ENCODE results near the gene NTN1. TPM values are rescaled to one million over a fixed set of nuclear protein-coding genes. Genes with fewer than 3 reads are reported as not detected.

The NTN1 gene
- total RNA-seq, 1 donor from 2014 or later: 2.5 TPM

DNA sequence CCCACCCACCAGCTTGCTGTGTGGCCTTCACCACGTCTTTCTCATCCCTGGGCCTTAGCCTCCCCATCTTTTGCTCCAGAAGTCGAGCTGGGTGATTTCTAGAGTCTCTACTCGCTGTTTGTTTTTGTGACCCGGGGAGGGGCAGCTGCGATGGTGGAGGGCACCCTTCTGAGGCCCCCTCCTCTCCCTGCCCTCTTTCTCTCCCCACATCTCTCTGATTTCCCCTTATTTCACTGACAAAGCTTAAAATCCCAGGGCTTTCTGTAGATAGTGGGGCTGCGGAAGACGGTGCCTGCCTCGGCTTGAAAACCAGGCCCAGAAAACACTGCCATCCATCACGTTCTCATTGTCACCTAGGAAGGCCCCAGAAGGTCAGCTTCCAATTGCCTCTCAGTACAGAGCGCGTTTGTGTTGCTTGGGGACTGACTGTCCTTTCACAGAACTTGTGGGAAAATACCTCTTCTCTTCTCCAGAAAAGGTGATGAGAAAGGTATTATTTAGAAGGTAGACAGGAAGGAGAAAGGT is 95.1 kb downstream of the NTN1 start:
- Mint-ChIP-seq H3K36me3 (no peaks in the 10 kb centered on the region), H3K4me1 (peaks cover 13% of the 10 kb centered on the region), H3K4me3 (peak overlapping the region; percentile 21), H3K27ac (no peak overlapping the region), H3K27me3 (ENCODE audit: low read depth) (peaks cover 21% of the 10 kb centered on the region), H3K9me3 (peaks cover 4% of the 10 kb centered on the region)
- TF ChIP-seq, protein P1, sequence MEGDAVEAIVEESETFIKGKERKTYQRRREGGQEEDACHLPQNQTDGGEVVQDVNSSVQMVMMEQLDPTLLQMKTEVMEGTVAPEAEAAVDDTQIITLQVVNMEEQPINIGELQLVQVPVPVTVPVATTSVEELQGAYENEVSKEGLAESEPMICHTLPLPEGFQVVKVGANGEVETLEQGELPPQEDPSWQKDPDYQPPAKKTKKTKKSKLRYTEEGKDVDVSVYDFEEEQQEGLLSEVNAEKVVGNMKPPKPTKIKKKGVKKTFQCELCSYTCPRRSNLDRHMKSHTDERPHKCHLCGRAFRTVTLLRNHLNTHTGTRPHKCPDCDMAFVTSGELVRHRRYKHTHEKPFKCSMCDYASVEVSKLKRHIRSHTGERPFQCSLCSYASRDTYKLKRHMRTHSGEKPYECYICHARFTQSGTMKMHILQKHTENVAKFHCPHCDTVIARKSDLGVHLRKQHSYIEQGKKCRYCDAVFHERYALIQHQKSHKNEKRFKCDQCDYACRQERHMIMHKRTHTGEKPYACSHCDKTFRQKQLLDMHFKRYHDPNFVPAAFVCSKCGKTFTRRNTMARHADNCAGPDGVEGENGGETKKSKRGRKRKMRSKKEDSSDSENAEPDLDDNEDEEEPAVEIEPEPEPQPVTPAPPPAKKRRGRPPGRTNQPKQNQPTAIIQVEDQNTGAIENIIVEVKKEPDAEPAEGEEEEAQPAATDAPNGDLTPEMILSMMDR (IDR thresholded peaks at IDR 0.05; ENCODE audit: unreplicated experiment): no peak
- DNase-seq (ENCODE audit: low spot score in 2 of 2, unreplicated experiment in 2 of 2): no peak

GRCh38 chr17:9116861-9117568 is 95.7 kb downstream of the NTN1 start:
- TF ChIP-seq, protein P1 (IDR thresholded peaks at IDR 0.05; ENCODE audit: unreplicated experiment): no peak
- peaks cover 4% of the 10 kb centered on the region for H3K9me3 Mint-ChIP-seq
- no peak for DNase-seq (ENCODE audit: low spot score in 2 of 2, unreplicated experiment in 2 of 2)
- H3K4me1 Mint-ChIP-seq: peaks cover 13% of the 10 kb centered on the region
- peaks cover 26% of the 10 kb centered on the region for H3K27me3 Mint-ChIP-seq (ENCODE audit: low read depth)
- no peaks in the 10 kb centered on the region for H3K36me3 Mint-ChIP-seq
- H3K27ac Mint-ChIP-seq: no peak overlapping the region
- no peak overlapping the region for H3K4me3 Mint-ChIP-seq

- peaks cover 4% of the 10 kb centered on the region for H3K9me3 Mint-ChIP-seq
- H3K36me3 Mint-ChIP-seq: no peaks in the 10 kb centered on the region
- no peak overlapping the region for H3K27ac Mint-ChIP-seq
- no peak for DNase-seq (ENCODE audit: low spot score in 2 of 2, unreplicated experiment in 2 of 2)
- peaks cover 30% of the 10 kb centered on the region for H3K27me3 Mint-ChIP-seq (ENCODE audit: low read depth)
- H3K4me1 Mint-ChIP-seq: peaks cover 11% of the 10 kb centered on the region
- TF ChIP-seq, protein P1 (IDR thresholded peaks at IDR 0.05; ENCODE audit: unreplicated experiment): no peak
- no peak overlapping the region for H3K4me3 Mint-ChIP-seq
Observed at GRCh38 chr17:9120471-9120870, 99.2 kb downstream of the NTN1 start.

DNA sequence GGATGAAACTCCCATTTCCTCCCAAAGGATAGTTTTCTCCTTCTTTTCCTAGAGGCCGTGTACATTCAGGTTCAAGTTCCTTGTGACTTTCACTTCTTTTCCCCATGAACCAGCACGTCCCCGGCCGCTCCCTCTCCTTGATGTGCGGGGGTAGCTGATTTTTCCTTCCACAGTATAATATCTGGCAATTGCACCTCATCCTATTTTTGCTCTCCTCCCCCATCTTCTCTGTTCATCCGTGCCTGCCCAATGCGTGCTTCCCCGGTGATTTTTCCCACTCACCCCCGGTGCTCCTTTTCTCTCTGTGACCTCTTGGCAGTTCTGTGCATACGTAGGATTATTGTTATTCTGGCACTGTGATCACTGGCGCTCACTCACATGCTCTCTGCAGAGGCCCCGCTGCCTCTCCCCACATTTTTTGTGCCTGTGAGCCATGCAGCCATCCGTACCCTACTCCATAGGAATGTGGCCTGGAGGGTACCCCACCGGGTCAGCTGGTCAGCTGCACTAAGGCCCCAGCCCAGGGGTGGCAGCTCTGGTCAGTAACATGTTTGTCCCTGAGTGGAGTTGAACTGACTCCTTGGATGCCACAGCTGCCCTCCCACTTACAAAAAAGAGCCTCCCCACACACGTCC is 100.0 kb downstream of the NTN1 start:
- H3K9me3 Mint-ChIP-seq: peaks cover 4% of the 10 kb centered on the region
- TF ChIP-seq, protein P1 (IDR thresholded peaks at IDR 0.05; ENCODE audit: unreplicated experiment): no peak
- no peak for DNase-seq (ENCODE audit: low spot score in 2 of 2, unreplicated experiment in 2 of 2)
- H3K4me3 Mint-ChIP-seq: no peak overlapping the region
- H3K36me3 Mint-ChIP-seq: no peaks in the 10 kb centered on the region
- H3K4me1 Mint-ChIP-seq: peaks cover 5% of the 10 kb centered on the region
- no peak overlapping the region for H3K27ac Mint-ChIP-seq
- H3K27me3 Mint-ChIP-seq (ENCODE audit: low read depth): peaks cover 28% of the 10 kb centered on the region

GRCh38 chr17:9123594-9124553 is 102.6 kb downstream of the NTN1 start:
- no peak overlapping the region for H3K27ac Mint-ChIP-seq
- no peak overlapping the region for H3K4me3 Mint-ChIP-seq
- peaks cover 20% of the 10 kb centered on the region for H3K27me3 Mint-ChIP-seq (ENCODE audit: low read depth)
- H3K4me1 Mint-ChIP-seq: no peaks in the 10 kb centered on the region
- H3K9me3 Mint-ChIP-seq: peaks cover under 1% of the 10 kb centered on the region
- DNase-seq (ENCODE audit: low spot score in 2 of 2, unreplicated experiment in 2 of 2): no peak
- H3K36me3 Mint-ChIP-seq: no peaks in the 10 kb centered on the region
- TF ChIP-seq, protein P1 (IDR thresholded peaks at IDR 0.05; ENCODE audit: unreplicated experiment): no peak
